Trophoblast cell (in vitro differentiated cells and primary cell): ENCODE measurements around the gene PHACTR1.

Experiments used
- DNase-seq, 2 donors: peaks; one replicate each; pipeline ENCODE4 v3.0.0-alpha.2; 2016
- H2AFZ ChIP-seq: 2 replicates; pipeline ENCODE4 v1.6.1; 2013; ENCODE audit warnings: low read length, moderate library complexity, mild to moderate bottlenecking; ENCODE audit not compliant: insufficient read depth, poor library complexity
- H2AK5ac ChIP-seq: 2 replicates; pipeline ENCODE4 v1.6.1; 2013; ENCODE audit warnings: mild to moderate bottlenecking, low read length
- H2BK120ac ChIP-seq: 2 replicates; pipeline ENCODE4 v1.6.1; 2013; ENCODE audit warnings: low read length, mild to moderate bottlenecking, moderate library complexity; ENCODE audit not compliant: insufficient read depth, poor library complexity
- H2BK12ac ChIP-seq: 2 replicates; pipeline ENCODE4 v1.6.1; 2013; ENCODE audit warnings: mild to moderate bottlenecking, low read length, moderate library complexity
- H2BK5ac ChIP-seq: 2 replicates; pipeline ENCODE4 v1.6.1; 2013; ENCODE audit warnings: low read length, low read depth, moderate library complexity, mild to moderate bottlenecking; ENCODE audit not compliant: poor library complexity
- H3K14ac ChIP-seq: 2 replicates; pipeline ENCODE4 v1.6.1; 2013; ENCODE audit warnings: mild to moderate bottlenecking, low read length
- H3K18ac ChIP-seq: 2 replicates; pipeline ENCODE4 v1.6.1; 2013; ENCODE audit warnings: mild to moderate bottlenecking, low read length
- H3K23ac ChIP-seq: 2 replicates; pipeline ENCODE4 v1.6.1; 2013; ENCODE audit warnings: low read length
- H3K27ac ChIP-seq: 2 replicates; pipeline ENCODE4 v1.5.1; 2013; ENCODE audit warnings: low read depth, mild to moderate bottlenecking, inconsistent platforms, low read length, moderate library complexity
- H3K27me3 ChIP-seq: 2 replicates; pipeline ENCODE4 v1.6.1; 2013; ENCODE audit warnings: inconsistent platforms, mild to moderate bottlenecking, low read length, moderate library complexity; ENCODE audit not compliant: insufficient read depth
- H3K36me3 ChIP-seq, 2 experiments: 1 replicate in 1 of 2; 2 replicates in 1 of 2; pipeline ENCODE4 v1.6.1; 2013; ENCODE audit warnings: low read length in 2 of 2, mild to moderate bottlenecking in 2 of 2, moderate library complexity in 1 of 2; ENCODE audit not compliant: insufficient read depth in 2 of 2, control insufficient read depth in 1 of 2
- H3K4ac ChIP-seq: 2 replicates; pipeline ENCODE4 v1.6.1; 2013; ENCODE audit warnings: low read depth, mild to moderate bottlenecking, low read length, moderate library complexity
- H3K4me1 ChIP-seq, 2 experiments: 1 replicate in 1 of 2; 2 replicates in 1 of 2; pipeline ENCODE4 v1.6.1; 2013; ENCODE audit warnings: low read length in 2 of 2, mild to moderate bottlenecking in 2 of 2, moderate library complexity in 1 of 2; ENCODE audit not compliant: insufficient read depth in 2 of 2, control insufficient read depth in 1 of 2
- H3K4me2 ChIP-seq: 2 replicates; pipeline ENCODE4 v1.6.1; 2013; ENCODE audit warnings: inconsistent platforms, mild to moderate bottlenecking, low read length, moderate library complexity
- H3K4me3 ChIP-seq: 2 replicates; pipeline ENCODE4 v1.5.1; 2013; ENCODE audit warnings: mild to moderate bottlenecking, low read depth, low read length, inconsistent platforms
- H3K79me1 ChIP-seq: one replicate; pipeline ENCODE4 v1.6.1; 2013; ENCODE audit warnings: low read length
- H3K79me2 ChIP-seq: 2 replicates; pipeline ENCODE4 v1.6.1; 2013; ENCODE audit warnings: low read length, mild to moderate bottlenecking; ENCODE audit not compliant: control insufficient read depth, insufficient read depth, poor library complexity
- H3K9ac ChIP-seq: 2 replicates; pipeline ENCODE4 v1.6.1; 2013; ENCODE audit warnings: mild to moderate bottlenecking, low read length
- H3K9me3 ChIP-seq: 2 replicates; pipeline ENCODE4 v1.6.1; 2013; ENCODE audit warnings: low read depth, mild to moderate bottlenecking, control low read depth, inconsistent platforms, low read length; ENCODE audit not compliant: insufficient read depth
- H4K12ac ChIP-seq: 2 replicates; pipeline ENCODE4 v1.6.1; 2013; ENCODE audit warnings: low read depth, mild to moderate bottlenecking, low read length, moderate library complexity
- H4K8ac ChIP-seq: 2 replicates; pipeline ENCODE4 v1.6.1; 2013; ENCODE audit warnings: low read depth, mild to moderate bottlenecking, low read length, moderate library complexity
- H4K91ac ChIP-seq: one replicate; pipeline ENCODE4 v1.6.1; 2013; ENCODE audit warnings: low read depth, mild to moderate bottlenecking, low read length, moderate library complexity
- WGBS: extraction: QIAGEN DNeasy Blood & Tissue Kit; methylation state at CpG from one replicate; pipeline ENCODE4 v1.1.7; 2013; ENCODE audit warnings: missing lambda C conversion rate; ENCODE audit not compliant: insufficient read length, insufficient coverage; ENCODE audit errors: extremely low coverage; 5-methylcytosine and 5-hydroxymethylcytosine counted together

PHACTR1 gene

DNA sequence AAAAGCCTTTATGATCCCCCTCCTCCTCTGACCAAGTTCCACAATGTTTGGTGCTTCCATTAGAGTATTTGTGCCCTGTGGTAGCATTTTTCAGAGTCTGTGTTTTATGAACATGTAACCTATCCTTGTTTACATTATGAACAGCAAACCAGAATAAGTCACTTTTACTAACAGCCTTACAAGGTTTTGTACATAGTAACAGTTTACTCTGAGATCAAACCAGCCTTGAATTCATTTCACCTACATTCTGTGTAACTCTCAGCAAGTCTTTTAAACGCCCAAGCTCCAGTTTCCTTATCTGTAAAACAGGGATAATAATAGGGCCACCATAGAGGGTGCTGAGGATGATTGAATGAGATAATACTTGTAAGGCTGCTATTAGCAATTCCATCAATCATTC is 175.0 kb downstream of the PHACTR1 start:
- Histone ChIP-seq H3K4me3 (no peak overlapping the region), H4K12ac (no peak overlapping the region), H3K79me1 (no peaks in the 10 kb centered on the region), H3K4me2 (no peak overlapping the region), H3K79me2 (no peaks in the 10 kb centered on the region), H3K27me3 (no peaks in the 10 kb centered on the region), H2AFZ (no peak overlapping the region), H2BK12ac (no peak overlapping the region), H3K27ac (no peak overlapping the region), H3K9me3 (peaks cover 2% of the 10 kb centered on the region), H2AK5ac (no peak overlapping the region), H2BK5ac (no peak overlapping the region), H3K23ac (no peak overlapping the region), H3K9ac (no peak overlapping the region), H3K18ac (no peak overlapping the region), H3K4ac (no peak overlapping the region), H4K91ac (no peak overlapping the region), H4K8ac (no peak overlapping the region), H2BK120ac (no peak overlapping the region), H3K36me3 (no peaks in the 10 kb centered on the region), H3K14ac (no peak overlapping the region), H3K4me1 (no peaks in the 10 kb centered on the region)
- DNase-seq, result no peak
- whole genome bisulfite sequencing, result no CpG with 5 or more reads among the region's 1 CpG

DNA sequence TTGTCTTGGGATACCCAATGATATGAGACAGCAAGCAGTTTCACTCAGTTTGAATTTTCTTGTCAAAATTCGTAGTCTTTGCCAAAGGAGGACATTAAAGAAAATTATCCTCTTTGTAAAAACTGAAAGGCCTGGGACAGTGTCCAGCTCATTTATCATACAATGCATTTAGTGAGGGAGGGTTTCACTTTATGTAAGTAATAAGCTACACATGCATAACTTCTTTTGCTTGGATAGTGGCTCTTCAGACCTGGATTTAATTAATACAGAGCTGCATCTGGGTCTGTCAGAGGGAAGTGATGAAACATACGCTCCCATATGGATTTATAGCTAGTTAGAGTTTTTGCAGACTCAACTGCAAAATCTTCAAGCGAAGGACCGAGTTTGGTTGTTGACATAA is 175.6 kb downstream of the PHACTR1 start:
- Histone ChIP-seq H3K9me3 (peaks cover 2% of the 10 kb centered on the region), H3K14ac (no peak overlapping the region), H3K23ac (no peak overlapping the region), H2AFZ (no peak overlapping the region), H3K4ac (no peak overlapping the region), H3K4me1 (no peaks in the 10 kb centered on the region), H3K9ac (no peak overlapping the region), H4K91ac (no peak overlapping the region), H2BK120ac (no peak overlapping the region), H3K27me3 (no peaks in the 10 kb centered on the region), H3K4me2 (no peak overlapping the region), H4K8ac (no peak overlapping the region), H3K36me3 (no peaks in the 10 kb centered on the region), H2BK5ac (no peak overlapping the region), H3K79me1 (no peaks in the 10 kb centered on the region), H3K27ac (no peak overlapping the region), H2AK5ac (no peak overlapping the region), H3K4me3 (no peak overlapping the region), H4K12ac (no peak overlapping the region), H3K79me2 (no peaks in the 10 kb centered on the region), H2BK12ac (no peak overlapping the region), H3K18ac (no peak overlapping the region)
- DNase-seq, result no peak
- WGBS, result no CpG with 5 or more reads among the region's 4 CpGs

DNA sequence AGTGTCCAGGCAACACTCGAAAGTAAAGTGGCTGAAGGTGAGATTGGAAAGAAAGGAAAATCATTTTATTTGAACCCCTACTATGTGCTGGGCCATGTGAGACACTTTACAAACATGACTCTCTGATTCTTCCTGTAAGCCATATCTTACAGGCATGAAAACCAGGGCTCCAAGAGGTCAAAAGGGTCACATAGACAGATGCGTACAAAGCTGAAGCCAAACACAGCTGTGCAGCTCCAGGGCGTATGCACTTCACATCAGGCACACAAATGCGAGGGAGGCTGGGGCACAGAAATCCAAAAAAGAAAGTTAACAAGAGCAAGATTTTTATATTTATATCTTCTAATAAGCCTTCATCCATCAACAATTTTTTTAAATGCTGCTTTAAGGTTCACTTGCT is 176.5 kb downstream of the PHACTR1 start:
- WGBS, result no CpG with 5 or more reads among the region's 4 CpGs

DNA sequence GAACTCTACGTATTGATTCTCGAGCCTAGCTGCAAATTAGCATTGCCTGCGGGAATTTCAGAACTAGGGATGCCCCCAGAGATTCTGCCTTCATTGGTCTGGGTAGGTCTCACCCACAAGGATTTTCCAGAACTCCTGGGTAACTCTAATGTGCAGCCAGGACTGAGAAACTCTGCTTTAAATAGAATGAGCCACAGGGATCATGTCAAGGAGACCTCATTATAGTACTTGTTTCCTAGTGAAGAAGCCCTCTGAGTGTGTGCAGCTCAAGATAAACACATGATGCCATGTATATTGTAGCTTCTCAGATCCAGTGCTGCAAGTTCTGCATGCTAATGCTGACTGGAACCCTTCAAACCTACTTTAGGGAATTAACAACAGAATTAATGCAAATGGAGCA is 179.2 kb downstream of the PHACTR1 start:
- no peak overlapping the region for H4K8ac ChIP-seq
- no peak overlapping the region for H2AFZ ChIP-seq
- no peak overlapping the region for H3K4ac ChIP-seq
- no peak overlapping the region for H3K23ac ChIP-seq
- H4K91ac ChIP-seq, result no peak overlapping the region
- H2BK5ac ChIP-seq, result no peak overlapping the region
- no peak overlapping the region for H3K27ac ChIP-seq
- no peak overlapping the region for H2BK12ac ChIP-seq
- no peaks in the 10 kb centered on the region for H3K27me3 ChIP-seq
- no peaks in the 10 kb centered on the region for H3K79me2 ChIP-seq
- H2BK120ac ChIP-seq, result no peak overlapping the region
- no peak overlapping the region for H3K14ac ChIP-seq
- no peak overlapping the region for H3K4me3 ChIP-seq
- no CpG with 5 or more reads among the region's 3 CpGs for WGBS
- H3K36me3 ChIP-seq, result no peaks in the 10 kb centered on the region
- no peak for DNase-seq
- no peak overlapping the region for H3K18ac ChIP-seq
- H4K12ac ChIP-seq, result no peak overlapping the region
- H3K79me1 ChIP-seq, result no peaks in the 10 kb centered on the region
- no peak overlapping the region for H2AK5ac ChIP-seq
- H3K9ac ChIP-seq, result no peak overlapping the region
- no peak overlapping the region for H3K4me2 ChIP-seq
- no peaks in the 10 kb centered on the region for H3K4me1 ChIP-seq
- no peaks in the 10 kb centered on the region for H3K9me3 ChIP-seq

More for the DNA sequence above, 176.5 kb downstream of the PHACTR1 start:
- H3K4me1 ChIP-seq, result no peaks in the 10 kb centered on the region
- H3K18ac ChIP-seq, result no peak overlapping the region
- no peak overlapping the region for H3K4ac ChIP-seq
- no peaks in the 10 kb centered on the region for H3K79me2 ChIP-seq
- DNase-seq, result no peak
- no peak overlapping the region for H4K8ac ChIP-seq
- no peak overlapping the region for H3K23ac ChIP-seq
- H3K14ac ChIP-seq, result no peak overlapping the region
- no peak overlapping the region for H3K4me2 ChIP-seq
- no peak overlapping the region for H4K12ac ChIP-seq
- H2BK120ac ChIP-seq, result no peak overlapping the region
- H3K36me3 ChIP-seq, result no peaks in the 10 kb centered on the region
- no peak overlapping the region for H3K27ac ChIP-seq
- no peak overlapping the region for H2AK5ac ChIP-seq
- H3K79me1 ChIP-seq, result no peaks in the 10 kb centered on the region
- no peaks in the 10 kb centered on the region for H3K27me3 ChIP-seq
- no peak overlapping the region for H2AFZ ChIP-seq
- no peak overlapping the region for H2BK5ac ChIP-seq
- H3K4me3 ChIP-seq, result no peak overlapping the region
- H2BK12ac ChIP-seq, result no peak overlapping the region
- H3K9me3 ChIP-seq, result peaks cover 2% of the 10 kb centered on the region
- H3K9ac ChIP-seq, result no peak overlapping the region
- H4K91ac ChIP-seq, result no peak overlapping the region
